HL-60 (cell line): Measurements from ENCODE around the gene SARDH.

ENCODE experiments used
- TF ChIP-seq, protein P1 (sequence below): IDR thresholded peaks from one replicate; pipeline ENCODE4 v1.5.1; 2011; ENCODE audit warnings: low read length, control low read depth, inconsistent platforms; ENCODE audit not compliant: insufficient read depth
- TF ChIP-seq, protein P2 (sequence below): IDR thresholded peaks from 2 replicates; pipeline ENCODE4 v1.6.1; 2012; ENCODE audit warnings: low read depth; ENCODE audit not compliant: insufficient replicate concordance

DNA sequence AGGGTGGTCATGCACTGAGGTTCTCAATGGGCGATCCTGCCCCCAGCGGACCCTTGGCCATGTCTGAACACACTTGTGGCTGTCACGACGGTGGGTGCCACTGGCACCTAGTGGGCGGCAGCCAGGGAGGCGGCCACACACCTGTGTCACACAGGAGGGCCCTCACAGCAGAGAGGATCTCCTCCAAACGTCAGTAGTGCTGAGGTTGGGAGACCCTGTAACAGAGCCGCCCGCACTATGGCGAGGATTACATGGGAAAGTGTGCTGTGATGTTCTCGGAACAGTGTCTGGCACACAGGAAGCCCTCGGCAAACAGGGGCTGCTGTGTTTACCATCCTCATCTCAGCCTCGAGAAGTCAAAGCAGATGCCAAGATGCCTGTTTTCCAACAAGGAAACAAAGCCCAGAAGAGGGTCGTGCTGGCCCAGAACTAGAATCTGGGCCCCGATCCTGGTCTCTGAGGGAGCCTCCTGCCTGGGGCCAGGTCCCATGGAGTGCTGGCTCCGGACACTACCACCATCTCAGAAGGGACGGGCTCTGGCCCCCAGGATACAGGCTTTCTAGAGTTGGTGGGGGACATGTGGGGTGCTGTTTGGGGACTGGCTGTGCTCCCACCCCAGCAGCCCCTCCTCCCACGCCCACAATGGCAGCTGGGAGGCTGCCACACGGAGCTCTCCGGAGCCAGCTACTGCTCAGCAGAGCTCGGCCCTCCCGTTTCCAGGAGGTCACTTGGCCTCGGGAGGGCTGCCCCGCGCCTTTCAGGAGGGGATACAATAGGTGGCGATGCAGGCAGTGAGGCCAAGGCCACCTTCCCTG is 53.8 kb downstream of the SARDH start:
- TF ChIP-seq, protein P1, sequence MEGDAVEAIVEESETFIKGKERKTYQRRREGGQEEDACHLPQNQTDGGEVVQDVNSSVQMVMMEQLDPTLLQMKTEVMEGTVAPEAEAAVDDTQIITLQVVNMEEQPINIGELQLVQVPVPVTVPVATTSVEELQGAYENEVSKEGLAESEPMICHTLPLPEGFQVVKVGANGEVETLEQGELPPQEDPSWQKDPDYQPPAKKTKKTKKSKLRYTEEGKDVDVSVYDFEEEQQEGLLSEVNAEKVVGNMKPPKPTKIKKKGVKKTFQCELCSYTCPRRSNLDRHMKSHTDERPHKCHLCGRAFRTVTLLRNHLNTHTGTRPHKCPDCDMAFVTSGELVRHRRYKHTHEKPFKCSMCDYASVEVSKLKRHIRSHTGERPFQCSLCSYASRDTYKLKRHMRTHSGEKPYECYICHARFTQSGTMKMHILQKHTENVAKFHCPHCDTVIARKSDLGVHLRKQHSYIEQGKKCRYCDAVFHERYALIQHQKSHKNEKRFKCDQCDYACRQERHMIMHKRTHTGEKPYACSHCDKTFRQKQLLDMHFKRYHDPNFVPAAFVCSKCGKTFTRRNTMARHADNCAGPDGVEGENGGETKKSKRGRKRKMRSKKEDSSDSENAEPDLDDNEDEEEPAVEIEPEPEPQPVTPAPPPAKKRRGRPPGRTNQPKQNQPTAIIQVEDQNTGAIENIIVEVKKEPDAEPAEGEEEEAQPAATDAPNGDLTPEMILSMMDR: no peak
- TF ChIP-seq, protein P2, sequence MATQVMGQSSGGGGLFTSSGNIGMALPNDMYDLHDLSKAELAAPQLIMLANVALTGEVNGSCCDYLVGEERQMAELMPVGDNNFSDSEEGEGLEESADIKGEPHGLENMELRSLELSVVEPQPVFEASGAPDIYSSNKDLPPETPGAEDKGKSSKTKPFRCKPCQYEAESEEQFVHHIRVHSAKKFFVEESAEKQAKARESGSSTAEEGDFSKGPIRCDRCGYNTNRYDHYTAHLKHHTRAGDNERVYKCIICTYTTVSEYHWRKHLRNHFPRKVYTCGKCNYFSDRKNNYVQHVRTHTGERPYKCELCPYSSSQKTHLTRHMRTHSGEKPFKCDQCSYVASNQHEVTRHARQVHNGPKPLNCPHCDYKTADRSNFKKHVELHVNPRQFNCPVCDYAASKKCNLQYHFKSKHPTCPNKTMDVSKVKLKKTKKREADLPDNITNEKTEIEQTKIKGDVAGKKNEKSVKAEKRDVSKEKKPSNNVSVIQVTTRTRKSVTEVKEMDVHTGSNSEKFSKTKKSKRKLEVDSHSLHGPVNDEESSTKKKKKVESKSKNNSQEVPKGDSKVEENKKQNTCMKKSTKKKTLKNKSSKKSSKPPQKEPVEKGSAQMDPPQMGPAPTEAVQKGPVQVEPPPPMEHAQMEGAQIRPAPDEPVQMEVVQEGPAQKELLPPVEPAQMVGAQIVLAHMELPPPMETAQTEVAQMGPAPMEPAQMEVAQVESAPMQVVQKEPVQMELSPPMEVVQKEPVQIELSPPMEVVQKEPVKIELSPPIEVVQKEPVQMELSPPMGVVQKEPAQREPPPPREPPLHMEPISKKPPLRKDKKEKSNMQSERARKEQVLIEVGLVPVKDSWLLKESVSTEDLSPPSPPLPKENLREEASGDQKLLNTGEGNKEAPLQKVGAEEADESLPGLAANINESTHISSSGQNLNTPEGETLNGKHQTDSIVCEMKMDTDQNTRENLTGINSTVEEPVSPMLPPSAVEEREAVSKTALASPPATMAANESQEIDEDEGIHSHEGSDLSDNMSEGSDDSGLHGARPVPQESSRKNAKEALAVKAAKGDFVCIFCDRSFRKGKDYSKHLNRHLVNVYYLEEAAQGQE: no peak
